SIG-M5 (cell line): Measurements from ENCODE around the gene UNC13D.
"Not testable (repeated sequence)": the region's sequence is repeated elsewhere in the genome, so short reads cannot be mapped to it uniquely, and the experiment has no call there.

Experiments used
- DNase-seq: peaks from one replicate; lab custom pipeline; 2025; lab: John Stamatoyannopoulos, UW

UNC13D gene

DNA sequence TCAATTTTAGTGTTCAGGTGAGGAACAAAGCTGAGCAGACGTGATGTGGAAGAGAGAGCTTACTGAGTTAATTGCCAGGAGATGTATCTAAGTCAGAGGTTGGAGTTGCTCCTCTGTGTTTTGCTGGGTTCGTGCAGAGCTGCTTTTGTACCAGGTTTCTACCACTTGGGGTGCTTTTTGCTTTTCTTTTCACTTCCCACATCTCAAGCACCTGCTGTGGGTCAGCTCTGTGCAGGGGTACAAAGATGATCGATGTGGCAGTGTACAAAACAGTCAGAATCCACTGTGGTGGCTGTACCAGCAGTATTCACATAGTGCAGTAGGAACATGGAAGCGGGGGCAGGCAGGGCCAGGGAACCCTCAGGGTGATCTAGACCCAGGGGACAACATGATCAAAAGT lies 44.8 kb downstream of the UNC13D start:
- no peak for DNase-seq

DNA sequence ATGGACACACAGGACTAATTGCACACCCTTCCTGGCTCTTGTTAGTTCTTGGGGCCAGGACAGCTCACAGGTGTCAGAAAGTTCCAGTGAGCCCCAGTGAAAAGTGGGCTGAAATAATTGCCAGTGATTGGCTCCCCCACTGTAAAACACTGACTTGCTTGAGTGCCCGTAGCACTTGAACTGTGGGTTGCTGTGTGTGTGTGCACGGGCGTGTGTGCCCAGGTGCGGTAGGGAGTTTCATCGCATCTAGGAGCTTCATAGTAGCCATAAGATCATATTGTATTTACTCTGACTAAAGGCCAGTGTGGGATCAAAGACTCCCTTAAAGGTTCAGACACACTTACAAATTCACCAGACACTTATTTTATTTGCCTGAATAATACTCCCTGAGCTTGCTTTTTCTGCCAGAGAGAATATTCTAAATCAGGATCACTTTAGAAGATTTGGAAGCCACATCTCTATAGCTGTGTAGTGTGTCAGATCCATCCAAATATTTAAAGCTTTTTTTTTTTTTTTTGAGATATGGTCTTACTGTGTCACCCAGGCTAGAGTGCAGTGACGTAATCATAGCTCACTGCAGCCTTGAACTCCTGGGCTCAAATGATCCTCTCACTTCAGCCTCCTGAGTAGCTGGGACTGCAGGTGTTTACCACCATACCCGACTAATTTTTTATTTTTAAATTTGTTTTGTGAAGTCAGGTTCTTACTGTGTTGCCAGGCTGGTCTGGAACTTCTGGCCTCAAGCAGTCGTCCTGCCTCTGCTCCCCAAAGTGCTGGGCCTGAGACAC lies 48.2 kb downstream of the UNC13D start:
- no peak for DNase-seq

DNA sequence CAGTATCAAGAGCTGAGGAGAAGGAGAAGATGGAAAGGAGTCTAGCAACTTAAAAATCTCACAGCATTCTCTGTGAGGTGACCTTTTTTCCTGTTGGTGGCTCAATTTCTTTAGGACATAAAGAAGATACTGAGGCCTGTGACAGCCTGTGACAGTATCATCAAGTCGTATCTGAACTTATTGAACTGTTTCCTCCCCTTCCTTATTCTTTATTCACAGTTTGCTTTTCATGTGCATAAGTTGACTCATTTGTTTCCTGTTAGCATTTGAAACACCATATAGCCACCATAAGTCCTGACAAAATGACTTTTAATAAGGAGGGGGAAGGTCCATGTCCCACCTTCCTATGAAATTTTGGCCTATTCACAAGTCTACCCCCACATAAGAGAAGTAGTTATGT lies 50.7 kb downstream of the UNC13D start:
- no peak for DNase-seq

DNA sequence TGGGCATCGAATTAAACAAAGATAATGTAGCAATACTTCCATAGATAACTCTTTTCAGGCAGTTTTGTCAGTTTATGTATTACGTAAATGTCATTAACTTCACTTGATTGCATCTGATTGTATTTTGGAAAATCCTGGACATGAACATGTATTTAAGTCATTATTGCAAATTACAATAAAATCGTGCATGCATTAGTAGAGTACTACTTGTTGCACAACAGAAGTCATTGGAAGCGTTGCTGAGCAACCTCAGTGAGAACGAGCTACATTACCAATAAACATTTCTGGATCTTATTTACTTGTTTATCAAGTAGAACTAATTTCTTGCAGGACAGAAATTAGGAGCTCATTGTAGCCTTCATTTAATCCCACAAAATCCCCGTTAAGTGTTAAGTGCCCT lies 53.0 kb downstream of the UNC13D start:
- DNase-seq, result no peak

DNA sequence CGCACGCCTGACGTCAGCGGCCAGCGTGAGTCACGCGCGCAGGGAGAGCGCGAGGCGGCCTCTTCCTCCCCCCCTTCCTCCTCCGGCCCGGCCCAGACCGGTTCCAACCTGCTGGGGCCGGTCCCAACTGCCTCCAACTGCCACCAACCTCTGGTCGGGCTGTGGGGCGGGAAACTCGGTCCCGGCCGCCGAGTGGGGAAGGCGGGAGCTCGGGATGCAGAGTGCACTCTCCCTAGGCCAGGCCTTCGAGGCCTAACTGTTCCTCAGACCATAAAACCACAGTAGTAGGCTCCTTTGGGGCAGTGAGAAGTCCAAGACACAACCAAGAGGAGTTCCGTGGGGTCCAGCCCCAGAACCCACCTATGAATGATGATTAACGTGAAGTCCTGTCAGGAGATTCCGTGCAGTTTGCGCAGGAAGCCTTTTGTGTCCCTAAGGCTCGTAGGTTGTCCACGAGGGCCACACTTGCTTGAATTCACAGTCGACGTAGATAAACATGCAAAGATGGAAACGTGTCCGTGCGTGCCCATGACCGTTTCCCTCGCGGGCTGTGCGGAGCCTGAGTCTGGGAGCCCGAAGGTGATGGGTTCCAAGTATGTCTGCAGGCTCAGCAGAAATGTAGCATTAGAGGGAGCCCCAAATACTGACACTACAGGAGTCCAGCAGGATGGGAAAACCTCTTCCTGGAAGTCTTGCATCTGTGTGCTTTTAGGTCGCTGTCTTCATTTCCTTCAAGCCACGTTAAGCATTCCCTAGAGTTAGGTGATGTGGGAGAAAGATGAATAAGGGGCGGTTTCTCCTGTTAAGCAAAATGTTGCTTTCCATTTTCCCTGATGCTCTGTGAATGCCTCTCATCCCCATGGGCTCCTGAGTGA lies 59.0 kb downstream of the UNC13D start:
- DNase-seq, result peak; percentile 72

DNA sequence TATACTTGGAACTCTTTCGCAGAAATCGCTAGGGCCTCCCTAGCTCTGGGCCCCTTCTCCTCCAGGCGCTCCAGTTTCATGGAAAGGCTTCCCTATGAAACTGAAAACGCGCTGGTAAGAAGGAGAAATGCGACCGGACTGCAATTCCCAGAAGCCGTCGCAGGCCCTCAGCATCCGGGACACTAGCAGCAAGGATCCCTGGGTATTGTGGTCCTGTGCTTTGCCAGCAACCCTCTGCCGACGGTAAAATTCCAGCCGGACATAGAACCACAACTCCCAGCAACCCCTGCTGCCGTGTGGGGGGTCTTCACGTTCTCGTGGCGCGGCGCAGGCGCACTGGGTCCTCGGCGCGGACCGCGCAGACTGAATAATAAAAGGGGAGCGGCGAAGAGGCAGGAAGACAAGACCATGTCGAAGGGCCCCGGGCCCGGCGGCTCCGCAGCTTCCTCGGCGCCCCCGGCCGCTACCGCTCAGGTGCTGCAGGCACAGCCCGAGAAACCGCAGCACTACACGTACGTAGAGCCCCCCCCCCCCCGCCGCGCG lies 59.7 kb downstream of the UNC13D start, which contains the start of gene UNK:
Gene UNK (plus strand): TSS at position 334 of the 543 bp plus-strand sequence. CDS start 75 bp downstream, at position 409.
- peak; percentile 93 for DNase-seq

DNA sequence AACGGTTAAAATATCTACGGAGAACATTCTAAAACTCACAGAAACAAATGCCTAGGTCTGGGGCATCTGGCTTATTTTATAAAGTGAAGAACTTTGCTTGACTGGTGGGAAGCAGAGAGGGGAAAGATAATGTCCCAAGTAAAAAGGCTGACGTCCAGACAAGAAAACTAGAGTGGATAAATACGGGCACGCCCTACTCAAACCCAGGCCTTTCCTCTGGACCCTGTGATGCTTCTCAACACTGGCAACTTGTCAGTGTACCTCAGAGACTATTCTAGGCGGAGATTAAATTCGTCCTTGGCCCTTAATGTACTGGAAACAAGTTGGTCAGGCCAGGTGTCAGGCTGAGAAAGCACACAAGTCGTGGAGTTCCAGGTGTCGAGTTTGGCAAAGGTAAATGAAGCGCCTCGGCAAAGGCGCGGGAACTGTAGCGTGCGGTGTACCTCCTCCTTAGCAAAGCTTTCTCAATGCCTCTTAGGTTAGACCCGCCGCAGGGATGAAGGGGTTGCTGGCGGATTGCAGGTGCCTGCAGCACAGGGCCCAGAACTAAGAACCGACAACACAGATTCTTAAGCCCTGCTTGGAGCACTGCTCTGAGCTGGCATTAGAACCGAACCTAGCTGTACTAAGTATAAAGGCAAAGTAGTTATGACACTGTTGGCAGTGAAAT lies 60.3 kb downstream of the UNC13D start:
- no peak for DNase-seq

DNA sequence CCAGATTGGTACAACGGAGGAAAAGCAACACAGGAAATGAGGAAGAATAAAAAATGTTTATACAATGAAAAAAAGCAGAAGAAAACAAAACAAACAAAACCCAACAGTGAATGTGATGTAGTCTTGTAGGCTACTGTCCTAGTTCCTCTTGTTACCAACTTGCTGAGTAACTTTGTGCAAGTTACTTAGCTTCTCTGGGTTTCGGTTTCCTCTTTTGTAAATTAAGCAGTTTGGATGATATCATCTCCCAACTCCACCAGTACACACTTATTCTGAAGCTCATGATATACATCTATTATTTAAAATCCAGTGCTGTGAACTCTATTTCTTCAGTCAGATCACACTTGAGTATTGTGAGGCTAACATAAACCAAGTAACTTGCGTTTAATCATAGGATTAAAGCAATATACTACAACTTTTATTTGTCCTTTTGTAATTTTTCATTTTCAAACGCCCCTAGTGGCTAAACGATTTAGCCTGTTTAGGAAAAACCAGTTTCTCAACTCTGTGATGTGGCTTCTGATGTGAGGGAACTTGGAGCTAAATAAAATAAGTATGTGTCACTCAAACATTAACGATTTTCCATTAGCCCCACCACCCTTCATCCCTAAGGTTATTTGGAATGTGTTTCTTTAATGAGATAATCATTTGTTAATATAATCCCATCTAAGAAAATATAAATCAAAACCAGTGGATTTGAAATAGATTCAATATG lies 61.0 kb downstream of the UNC13D start:
- peak; percentile 97 for DNase-seq

DNA sequence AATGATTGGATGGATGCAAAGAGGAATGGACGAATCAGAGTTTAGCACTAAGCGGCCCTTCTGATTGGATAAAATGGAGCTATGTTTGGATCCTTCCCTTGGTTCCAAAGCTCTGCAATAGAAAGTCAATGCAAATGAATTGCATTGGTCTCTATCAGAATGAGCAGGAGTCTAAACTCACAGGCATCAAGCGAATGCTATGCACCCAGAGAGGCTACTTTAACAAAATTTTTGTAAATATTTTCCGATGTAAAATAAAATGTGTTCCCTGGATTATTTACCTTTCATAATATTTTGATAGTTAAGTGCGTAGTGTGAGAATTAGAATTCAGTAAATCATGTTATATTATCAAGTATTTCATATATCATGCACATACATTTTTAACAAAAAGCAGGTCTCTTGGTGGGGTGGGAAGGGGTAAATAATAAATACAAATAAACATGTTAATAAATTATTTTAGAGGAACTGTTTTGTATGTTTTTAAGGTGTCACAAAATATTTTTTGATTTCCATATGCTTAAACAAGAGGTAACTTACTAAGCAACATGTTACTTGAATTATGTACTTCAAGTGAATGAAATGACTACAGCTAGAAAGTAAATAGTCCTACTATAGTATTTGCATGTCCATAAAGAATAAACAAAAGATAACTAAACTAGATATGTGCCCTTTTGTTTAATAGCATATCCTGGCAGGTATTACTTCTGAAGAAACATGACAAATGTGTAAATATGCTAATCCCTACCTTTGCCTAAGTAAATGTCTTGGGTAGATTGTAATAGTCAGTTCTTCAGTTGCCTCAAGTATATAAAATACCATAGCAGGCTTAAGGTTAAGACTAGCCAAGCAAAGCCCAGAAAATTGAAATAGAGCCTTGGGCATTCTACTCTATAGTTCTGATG lies 64.0 kb downstream of the UNC13D start:
- no peak for DNase-seq

DNA sequence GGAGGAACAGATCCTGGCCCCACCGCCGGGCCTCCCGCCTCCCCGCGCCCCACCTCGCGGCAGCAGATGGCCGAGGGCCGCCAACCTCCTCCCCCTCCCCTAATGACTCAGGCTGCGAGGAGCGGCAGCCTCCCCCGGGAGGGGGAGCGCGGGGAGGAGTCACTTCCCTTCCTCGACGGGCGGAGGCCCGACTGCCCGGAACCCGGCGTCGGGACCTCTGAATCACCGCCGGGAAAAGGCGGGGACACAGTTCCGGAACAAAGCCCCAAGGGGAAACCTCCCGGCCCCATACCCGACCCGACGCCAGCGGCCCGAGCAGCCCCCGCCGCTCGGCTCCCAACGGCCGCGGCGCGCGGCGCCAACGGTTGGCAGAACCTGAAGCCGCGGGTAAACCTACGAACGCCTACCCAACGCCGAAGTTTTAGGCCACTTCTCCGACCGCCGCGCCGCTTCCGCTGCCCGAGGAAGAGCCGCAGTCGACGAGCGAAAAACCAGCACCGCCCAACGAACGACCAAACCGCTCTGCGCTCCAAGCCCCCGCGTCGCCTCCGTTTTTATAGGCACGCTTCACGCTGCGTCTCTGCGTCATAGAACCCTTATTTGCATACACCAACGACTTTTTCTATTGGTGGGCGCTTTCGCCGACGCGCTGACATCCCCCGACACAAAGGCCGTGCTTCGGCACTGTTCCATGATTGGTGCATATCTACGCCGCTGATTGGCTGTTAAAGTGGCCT lies 64.8 kb downstream of the UNC13D start:
- DNase-seq, result peak; percentile 100

DNA sequence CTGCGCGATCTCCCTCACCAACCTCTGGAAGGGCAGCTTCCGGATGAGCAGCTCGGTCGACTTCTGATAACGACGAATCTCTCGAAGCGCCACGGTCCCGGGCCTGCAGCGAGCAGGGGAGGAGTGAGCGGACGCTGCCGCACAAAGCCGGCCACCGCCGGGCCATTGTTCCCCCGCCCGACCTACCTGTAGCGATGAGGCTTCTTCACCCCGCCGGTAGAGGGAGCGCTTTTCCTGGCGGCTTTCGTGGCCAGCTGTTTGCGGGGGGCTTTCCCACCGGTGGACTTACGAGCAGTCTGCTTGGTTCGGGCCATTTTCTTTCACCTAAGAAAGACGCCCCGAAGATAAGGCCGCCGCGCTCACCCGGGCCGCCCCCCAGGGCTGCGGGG lies 65.3 kb downstream of the UNC13D start:
- no peak for DNase-seq

DNA sequence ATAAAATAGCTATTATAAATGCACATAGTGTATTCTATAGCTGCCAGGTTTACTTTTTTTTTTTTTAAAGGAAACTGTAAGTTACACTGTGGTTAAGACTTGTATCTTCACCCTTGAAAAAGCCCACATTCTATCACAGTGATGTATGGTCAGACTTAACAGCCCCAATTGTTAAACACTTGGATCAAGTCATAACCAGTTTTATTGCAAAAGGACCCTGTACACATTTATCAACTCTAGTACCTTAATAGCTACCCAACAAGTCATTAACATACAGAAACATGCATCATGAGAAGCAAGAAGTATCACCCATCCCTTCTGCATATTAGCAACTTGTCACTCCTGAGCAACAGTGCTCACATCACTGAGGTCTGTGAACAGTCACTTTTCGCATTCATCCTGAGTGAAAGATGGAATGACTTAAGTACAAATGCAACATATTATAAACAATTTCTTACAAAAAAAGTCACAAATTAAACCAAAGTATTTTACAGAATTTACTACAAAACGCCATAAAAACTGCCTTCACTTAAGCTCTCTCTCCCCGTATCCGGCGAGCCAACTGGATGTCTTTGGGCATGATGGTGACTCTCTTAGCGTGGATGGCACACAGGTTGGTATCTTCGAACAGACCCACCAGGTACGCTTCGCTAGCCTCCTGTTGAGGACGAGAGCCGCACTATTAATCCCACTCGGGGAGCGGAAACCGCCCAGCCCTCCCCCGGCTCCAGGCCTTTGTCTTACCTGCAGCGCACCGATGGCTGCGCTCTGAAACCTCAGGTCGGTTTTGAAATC lies 65.9 kb downstream of the UNC13D start:
- not testable (repeated sequence) for DNase-seq

DNA sequence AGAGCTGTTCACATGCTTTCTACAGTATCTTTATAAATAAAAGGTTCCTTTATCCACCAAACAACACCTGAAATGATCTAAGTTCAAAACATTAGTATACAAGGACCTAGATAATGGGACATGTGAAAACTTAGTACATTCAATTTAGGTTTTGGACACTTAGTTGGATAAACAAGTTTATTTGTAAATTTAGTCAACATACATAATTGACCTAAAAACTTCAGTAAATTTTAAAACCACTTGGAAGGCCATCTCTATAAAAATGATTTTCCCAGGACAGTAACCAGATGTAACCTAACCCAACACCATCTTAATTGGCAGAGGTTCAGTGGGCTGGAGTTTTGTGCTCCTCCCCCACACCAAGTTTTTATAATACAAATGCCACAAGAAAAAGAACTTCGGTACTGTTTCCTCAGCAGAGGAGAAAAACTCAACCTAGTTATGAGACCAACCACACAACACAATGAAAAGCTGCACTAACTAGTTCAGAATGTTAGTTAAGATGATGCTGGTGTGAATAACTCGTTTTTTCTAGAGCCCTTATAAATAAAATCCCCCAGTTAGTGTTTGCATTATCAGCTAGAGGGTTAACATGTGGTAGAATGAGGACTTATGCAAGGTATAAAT lies 66.8 kb downstream of the UNC13D start:
- DNase-seq, result no peak
